Prostate gland (tissue), 2 donors: Measurements from ENCODE around the gene FGF12. TPM values are rescaled to one million over a fixed set of nuclear protein-coding genes. Genes with fewer than 3 reads are reported as not detected.
"Not testable (repeated sequence)": the region's sequence is repeated elsewhere in the genome, so short reads cannot be mapped to it uniquely, and the experiment has no call there.

Experiments
- DNase-seq: peaks from one replicate; pipeline ENCODE4 v3.0.0-alpha.2; 2019; ENCODE audit warnings: low spot score
- H3K27ac ChIP-seq, 2 donors: fragments of 200-600 bp; sonication (generic); 2 replicates each; pipeline ENCODE4 v1.5.1; 2017 to 2019
- H3K27me3 ChIP-seq: fragments of 200-600 bp; sonication (generic); replicated peaks from 2 replicates; pipeline ENCODE4 v1.5.1; 2019; ENCODE audit not compliant: insufficient read depth
- H3K36me3 ChIP-seq, 2 donors: fragments of 200-600 bp; sonication (generic); 1 replicate in 1 of 2; 2 replicates in 1 of 2; pipeline versions ENCODE4 v1.5.1 to v1.8.1; 2017 to 2019
- H3K4me1 ChIP-seq: fragments of 200-600 bp; sonication (generic); replicated peaks from 2 replicates; pipeline ENCODE4 v1.5.1; 2019
- H3K4me3 ChIP-seq, 2 donors: fragments of 200-600 bp; sonication (generic); 2 replicates each; pipeline ENCODE4 v1.5.1; 2017 to 2019
- H3K9me3 ChIP-seq: fragments of 200-600 bp; sonication (generic); 2 replicates; pipeline ENCODE4 v1.5.1; 2017
- CTCF ChIP-seq, 4 experiments: fragments of 200-600 bp in 2 of 4; fragments of 450-650 bp in 2 of 4; sonication (generic) in 2 of 4; IDR thresholded peaks; 1 replicate in 3 of 4; 2 replicates in 1 of 4; pipeline ENCODE4 v1.5.1; 2016 to 2019; ENCODE audit warnings: antibody characterized with exemption in 4 of 4, mild to moderate bottlenecking in 2 of 4, moderate library complexity in 2 of 4
- POLR2A ChIP-seq: fragments of 450-650 bp; IDR thresholded peaks from one replicate; pipeline ENCODE4 v1.6.1; 2016; ENCODE audit warnings: antibody characterized with exemption, mild to moderate bottlenecking
- POLR2AphosphoS5 ChIP-seq: sonication (generic); formaldehyde crosslinking; IDR thresholded peaks from one replicate; pipeline ENCODE4 v1.6.1; 2017; ENCODE audit warnings: antibody characterized with exemption
- WGBS: methylation state at CpG from one replicate; pipeline ENCODE4 v1.1.5; 2018; 5-methylcytosine and 5-hydroxymethylcytosine counted together
- intact Hi-C: fragments of 100-400 bp; cut with DNase I; formaldehyde crosslinking; loops from one replicate; pipeline ENCODE4 v1.14.2; 2022
- total RNA-seq, 2 donors: library from RNA; depleted of rRNA; stranded (reverse); fragments of >200 nt; gene quantifications; one replicate each; pipeline ENCODE4 v1.1.0, GENCODE V29; 2016

FGF12 gene
- total RNA-seq, 2 donors from 2014 or later, result 2.4 to 5.7 TPM

- TF ChIP-seq POLR2AphosphoS5 (no peak), CTCF (IDR thresholded peaks at IDR 0.05) (no peak)
- Histone ChIP-seq H3K27me3 (no peaks in the 10 kb centered on the region), H3K27ac (no peak overlapping the region), H3K4me3 (no peak overlapping the region), H3K36me3 (no peaks in the 10 kb centered on the region), H3K9me3 (no peaks in the 10 kb centered on the region), H3K4me1 (no peaks in the 10 kb centered on the region)
- intact Hi-C loops, result no loop called here
- DNase-seq, result no peak
Measured at GRCh38 chr3:192715126-192715525, 12.2 kb downstream of the FGF12 start.

GRCh38 chr3:192711126-192711525 lies 16.2 kb downstream of the FGF12 start:
- DNase-seq, intact Hi-C loops: not testable (repeated sequence)
- WGBS, result 96% methylated on average over 22 of the region's 22 CpGs

GRCh38 chr3:192710366-192710765 lies 17.0 kb downstream of the FGF12 start:
- no peak for TF ChIP-seq CTCF (IDR thresholded peaks at IDR 0.05)
- TF ChIP-seq POLR2AphosphoS5, result no peak
- no peak for TF ChIP-seq POLR2A
- H3K27me3 ChIP-seq, result no peaks in the 10 kb centered on the region
- H3K27ac ChIP-seq, result no peak overlapping the region
- no peaks in the 10 kb centered on the region for H3K4me1 ChIP-seq
- no peak for DNase-seq
- WGBS, result 73% methylated on average over 1 of the region's 1 CpG
- no peaks in the 10 kb centered on the region for H3K36me3 ChIP-seq
- no peaks in the 10 kb centered on the region for H3K9me3 ChIP-seq
- intact Hi-C loops, result no loop called here
- H3K4me3 ChIP-seq, result no peak overlapping the region

More at GRCh38 chr3:192711126-192711525, 16.2 kb downstream of the FGF12 start:
- H3K27ac ChIP-seq, H3K36me3 ChIP-seq, H3K4me3 ChIP-seq, H3K9me3 ChIP-seq, H3K4me1 ChIP-seq, H3K27me3 ChIP-seq: not testable (repeated sequence)

GRCh38 chr3:192706272-192706671 lies 21.1 kb downstream of the FGF12 start:
- no peak overlapping the region for H3K4me3 ChIP-seq
- intact Hi-C loops, result no loop called here
- no peak overlapping the region for H3K27ac ChIP-seq
- TF ChIP-seq POLR2AphosphoS5 (no peak), POLR2A (no peak), CTCF (IDR thresholded peaks at IDR 0.05) (no peak)
- H3K27me3 ChIP-seq, result no peaks in the 10 kb centered on the region
- no peak for DNase-seq
- H3K9me3 ChIP-seq, result no peaks in the 10 kb centered on the region
- H3K4me1 ChIP-seq, result no peaks in the 10 kb centered on the region
- H3K36me3 ChIP-seq, result no peaks in the 10 kb centered on the region
- 87% methylated on average over 13 of the region's 13 CpGs for WGBS

- no peak for TF ChIP-seq POLR2AphosphoS5
- TF ChIP-seq POLR2A, result no peak
- no peak for TF ChIP-seq CTCF (IDR thresholded peaks at IDR 0.05)
- Histone ChIP-seq H3K4me3 (no peak overlapping the region), H3K36me3 (no peaks in the 10 kb centered on the region), H3K27ac (no peak overlapping the region), H3K27me3 (no peaks in the 10 kb centered on the region), H3K4me1 (no peaks in the 10 kb centered on the region), H3K9me3 (no peaks in the 10 kb centered on the region)
- no peak for DNase-seq
- intact Hi-C loops, result no loop called here
Measured at GRCh38 chr3:192700885-192701284, 26.5 kb downstream of the FGF12 start.
